ENCODE measurements around the gene ABI3BP. TPM values are rescaled to one million over a fixed set of nuclear protein-coding genes. Genes with fewer than 3 reads are reported as not detected.
"Not testable (repeated sequence)": the region's sequence is repeated elsewhere in the genome, so short reads cannot be mapped to it uniquely, and the experiment has no call there.

The ABI3BP gene
- total and polyA plus RNA-seq, 4 donors, result 5.4 to 49.5 (median 39.3) TPM

DNA sequence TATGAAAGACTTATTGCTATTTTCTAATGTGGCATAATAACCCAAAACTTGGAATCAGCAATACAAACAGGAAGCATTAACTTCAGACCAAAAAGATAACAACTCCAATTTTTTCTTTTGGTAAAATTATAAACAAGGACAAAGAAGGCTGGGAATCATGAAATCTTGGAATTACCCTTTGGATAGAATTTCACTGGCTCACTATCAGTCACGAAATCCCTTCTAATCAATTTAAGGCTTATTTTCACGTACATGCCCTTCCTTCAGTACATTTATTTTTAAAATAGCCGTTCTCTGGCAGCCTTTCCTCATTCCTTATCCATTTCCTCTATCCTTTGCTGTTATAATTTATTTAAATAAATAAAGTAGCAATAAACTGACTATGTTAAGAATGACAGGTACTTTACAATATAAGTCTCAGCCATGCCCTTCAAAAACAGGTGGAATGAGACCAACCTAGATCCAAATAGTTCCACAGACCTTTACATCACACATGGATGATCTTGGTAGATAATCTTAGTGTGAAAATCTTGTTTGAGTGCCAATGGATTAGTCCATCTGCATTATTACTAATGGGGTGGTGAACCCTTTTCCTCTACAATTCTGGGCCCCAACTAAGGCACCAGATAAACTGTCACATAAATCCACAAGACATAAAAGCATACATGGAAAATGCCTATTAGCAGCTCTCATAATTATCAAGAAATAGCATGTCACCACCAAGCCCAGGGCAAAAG lies 38.9 kb downstream of the ABI3BP start:
- Histone ChIP-seq H3K36me3 (ENCODE audit: control insufficient read depth, insufficient read depth, low read length) (no peaks in the 10 kb centered on the region), H3K27me3 (ENCODE audit: control insufficient read depth, insufficient read depth, low read length) (no peaks in the 10 kb centered on the region), H3K27ac (ENCODE audit: low read depth, low read length) (no peak overlapping the region), H3K9me3 (ENCODE audit: control insufficient read depth, insufficient read depth, low read length) (no peaks in the 10 kb centered on the region), H3K4me1 (ENCODE audit: control insufficient read depth, insufficient read depth, low read length) (no peaks in the 10 kb centered on the region), H3K4me3 (ENCODE audit: low read depth, low read length) (no peak overlapping the region)
- DNase-seq (ENCODE audit: low read depth in 4 of 6, low spot score in 6 of 6), result no peak
- WGBS (ENCODE audit: insufficient coverage), result 100% methylated on average over 1 of the region's 3 CpGs

DNA sequence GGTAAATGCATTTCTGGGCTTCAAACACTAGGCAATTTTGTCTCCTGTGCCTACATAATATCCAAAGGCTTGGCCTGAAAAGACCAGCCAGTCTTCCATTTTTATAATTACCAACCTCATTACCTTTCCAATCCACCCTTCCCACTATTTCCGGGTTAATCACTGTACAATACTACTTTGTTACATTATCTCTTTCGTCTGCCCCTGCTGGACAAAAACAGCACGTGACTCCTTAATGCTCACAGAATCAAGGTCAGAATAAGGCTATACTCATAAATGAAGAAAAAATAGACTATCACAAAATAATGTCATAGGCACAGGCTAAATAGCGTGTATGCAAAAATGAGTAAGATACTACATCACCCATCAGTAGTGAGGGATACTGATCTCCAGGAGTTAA lies 40.1 kb downstream of the ABI3BP start:
- no CpG with 5 or more reads among the region's 4 CpGs for WGBS (ENCODE audit: insufficient coverage)
- DNase-seq (ENCODE audit: low read depth in 4 of 6, low spot score in 6 of 6), result no peak
- no peak overlapping the region for H3K4me3 ChIP-seq (ENCODE audit: low read depth, low read length)
- H3K9me3 ChIP-seq (ENCODE audit: control insufficient read depth, insufficient read depth, low read length), result no peaks in the 10 kb centered on the region
- H3K4me1 ChIP-seq (ENCODE audit: control insufficient read depth, insufficient read depth, low read length), result no peaks in the 10 kb centered on the region
- H3K36me3 ChIP-seq (ENCODE audit: control insufficient read depth, insufficient read depth, low read length), result no peaks in the 10 kb centered on the region
- no peak overlapping the region for H3K27ac ChIP-seq (ENCODE audit: low read depth, low read length)
- H3K27me3 ChIP-seq (ENCODE audit: control insufficient read depth, insufficient read depth, low read length), result no peaks in the 10 kb centered on the region

DNA sequence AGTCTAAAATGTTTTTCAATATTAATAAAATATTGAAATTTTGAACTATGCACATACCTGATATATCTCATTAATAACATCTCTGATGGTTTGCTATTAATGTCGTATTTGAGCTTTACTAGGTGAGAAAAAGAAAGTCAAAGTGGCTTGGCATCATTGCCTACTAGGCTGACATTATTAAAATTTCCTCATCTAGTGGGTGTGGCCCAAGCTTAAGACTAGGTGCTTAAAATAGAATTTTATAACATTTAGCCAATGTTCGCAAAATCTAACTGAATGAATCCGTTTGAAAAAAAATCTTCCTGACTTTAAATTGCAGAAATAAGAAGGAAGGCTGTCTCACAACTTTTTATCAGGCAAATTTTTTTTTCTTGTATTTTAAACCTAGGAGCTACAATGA lies 46.1 kb downstream of the ABI3BP start:
- no peak for DNase-seq (ENCODE audit: low read depth in 4 of 6, low spot score in 6 of 6)
- 80% methylated on average over 1 of the region's 3 CpGs for WGBS (ENCODE audit: insufficient coverage)
- H3K9me3 ChIP-seq (ENCODE audit: control insufficient read depth, insufficient read depth, low read length), result no peaks in the 10 kb centered on the region
- H3K4me1 ChIP-seq (ENCODE audit: control insufficient read depth, insufficient read depth, low read length), result no peaks in the 10 kb centered on the region
- no peaks in the 10 kb centered on the region for H3K27me3 ChIP-seq (ENCODE audit: control insufficient read depth, insufficient read depth, low read length)
- no peak overlapping the region for H3K4me3 ChIP-seq (ENCODE audit: low read depth, low read length)
- H3K27ac ChIP-seq (ENCODE audit: low read depth, low read length), result no peak overlapping the region
- no peaks in the 10 kb centered on the region for H3K36me3 ChIP-seq (ENCODE audit: control insufficient read depth, insufficient read depth, low read length)

DNA sequence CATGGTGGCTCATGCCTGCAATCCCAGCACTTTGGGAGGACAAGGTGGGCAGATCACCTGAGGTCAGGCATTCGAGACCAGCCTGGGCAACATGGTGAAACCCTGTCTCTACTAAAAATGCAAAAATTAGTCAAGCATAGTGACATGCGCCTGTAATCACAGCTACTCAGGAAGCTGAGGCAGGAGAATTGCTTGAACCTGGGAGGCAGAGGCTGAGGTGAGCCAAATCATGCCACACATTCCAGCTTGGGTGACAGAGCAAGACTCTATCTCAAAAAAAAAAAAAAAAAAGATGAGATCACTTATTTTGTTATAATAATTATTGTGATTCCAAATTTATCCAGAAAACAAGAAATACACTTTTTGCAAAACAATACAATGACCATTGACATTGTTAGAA lies 47.1 kb downstream of the ABI3BP start:
- 94% methylated on average over 2 of the region's 2 CpGs for WGBS (ENCODE audit: insufficient coverage)
- H3K36me3 ChIP-seq (ENCODE audit: control insufficient read depth, insufficient read depth, low read length); H3K27me3 ChIP-seq (ENCODE audit: control insufficient read depth, insufficient read depth, low read length); H3K9me3 ChIP-seq (ENCODE audit: control insufficient read depth, insufficient read depth, low read length); H3K4me1 ChIP-seq (ENCODE audit: control insufficient read depth, insufficient read depth, low read length); H3K4me3 ChIP-seq (ENCODE audit: low read depth, low read length); DNase-seq (ENCODE audit: low read depth in 4 of 6, low spot score in 6 of 6); H3K27ac ChIP-seq (ENCODE audit: low read depth, low read length): not testable (repeated sequence)

DNA sequence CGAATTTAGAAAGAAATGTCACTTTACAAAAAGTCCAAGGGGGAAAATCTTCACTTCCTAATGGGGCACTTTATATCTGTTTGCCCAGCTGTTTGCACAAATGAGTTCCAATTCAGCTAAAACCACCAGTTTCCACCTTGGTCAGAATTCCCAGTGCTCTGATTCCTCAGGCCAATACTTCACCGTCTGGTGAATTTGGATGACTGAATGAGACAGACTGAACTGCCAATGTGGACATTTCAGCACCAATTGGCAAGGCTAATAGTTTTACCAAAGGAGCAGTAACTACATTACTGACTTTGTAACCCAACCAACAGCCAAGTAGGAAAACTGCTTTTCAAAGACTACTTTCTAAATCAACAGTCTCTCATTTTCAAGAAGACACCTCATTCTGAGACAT lies 51.8 kb downstream of the ABI3BP start:
- no peak overlapping the region for H3K4me3 ChIP-seq (ENCODE audit: low read depth, low read length)
- H3K36me3 ChIP-seq (ENCODE audit: control insufficient read depth, insufficient read depth, low read length), result no peaks in the 10 kb centered on the region
- H3K27ac ChIP-seq (ENCODE audit: low read depth, low read length), result no peak overlapping the region
- H3K9me3 ChIP-seq (ENCODE audit: control insufficient read depth, insufficient read depth, low read length), result no peaks in the 10 kb centered on the region
- 81% methylated on average over 2 of the region's 2 CpGs for WGBS (ENCODE audit: insufficient coverage)
- no peaks in the 10 kb centered on the region for H3K27me3 ChIP-seq (ENCODE audit: control insufficient read depth, insufficient read depth, low read length)
- no peak for DNase-seq (ENCODE audit: low read depth in 4 of 6, low spot score in 6 of 6)
- H3K4me1 ChIP-seq (ENCODE audit: control insufficient read depth, insufficient read depth, low read length), result no peaks in the 10 kb centered on the region

DNA sequence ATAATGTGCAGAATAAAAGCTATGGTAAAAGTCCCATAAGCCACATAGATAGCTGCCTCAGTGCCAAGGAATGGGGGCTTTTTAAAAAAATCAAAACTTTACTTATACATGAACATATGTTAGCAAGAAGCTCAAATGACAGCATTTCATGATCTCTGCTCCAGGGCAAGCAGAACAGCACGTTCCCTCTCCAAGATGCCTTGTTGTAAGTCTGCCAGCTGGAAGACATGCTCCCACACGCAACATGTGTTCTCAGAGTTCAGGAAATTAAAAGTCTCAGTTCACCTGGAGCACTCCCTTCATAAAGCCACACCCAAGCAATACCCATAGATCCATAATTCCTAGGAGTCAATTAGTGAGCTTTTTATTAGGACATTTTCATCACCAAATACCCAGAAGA lies 52.2 kb downstream of the ABI3BP start:
- WGBS (ENCODE audit: insufficient coverage), result 100% methylated on average over 2 of the region's 2 CpGs
- peak in 1 of 6 donors; percentile 44 for DNase-seq (ENCODE audit: low read depth in 4 of 6, low spot score in 6 of 6)
- Histone ChIP-seq H3K36me3 (ENCODE audit: control insufficient read depth, insufficient read depth, low read length) (no peaks in the 10 kb centered on the region), H3K27ac (ENCODE audit: low read depth, low read length) (no peak overlapping the region), H3K4me3 (ENCODE audit: low read depth, low read length) (no peak overlapping the region), H3K4me1 (ENCODE audit: control insufficient read depth, insufficient read depth, low read length) (no peaks in the 10 kb centered on the region), H3K9me3 (ENCODE audit: control insufficient read depth, insufficient read depth, low read length) (no peaks in the 10 kb centered on the region), H3K27me3 (ENCODE audit: control insufficient read depth, insufficient read depth, low read length) (no peaks in the 10 kb centered on the region)

DNA sequence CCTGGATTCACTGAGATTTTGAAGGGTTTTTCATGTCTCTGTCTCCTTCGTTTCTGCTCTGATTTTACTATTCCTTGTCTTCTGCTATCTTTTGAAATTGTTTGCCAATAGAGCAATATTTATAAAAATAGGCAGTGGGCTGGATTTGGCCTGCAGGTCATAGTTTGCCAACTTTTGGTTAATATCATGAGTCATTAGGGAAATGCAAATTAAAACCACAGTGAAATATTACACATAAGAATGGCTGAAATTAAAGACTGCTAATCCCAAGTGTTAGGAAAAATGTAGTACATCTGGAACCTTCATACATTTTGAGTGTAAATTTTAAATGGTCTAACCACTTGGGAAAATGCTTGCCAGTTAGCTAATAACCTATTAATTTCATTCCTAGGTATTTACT lies 56.3 kb downstream of the ABI3BP start:
- H3K4me1 ChIP-seq (ENCODE audit: control insufficient read depth, insufficient read depth, low read length), result no peaks in the 10 kb centered on the region
- H3K27me3 ChIP-seq (ENCODE audit: control insufficient read depth, insufficient read depth, low read length), result no peaks in the 10 kb centered on the region
- no CpG with 5 or more reads among the region's 1 CpG for WGBS (ENCODE audit: insufficient coverage)

DNA sequence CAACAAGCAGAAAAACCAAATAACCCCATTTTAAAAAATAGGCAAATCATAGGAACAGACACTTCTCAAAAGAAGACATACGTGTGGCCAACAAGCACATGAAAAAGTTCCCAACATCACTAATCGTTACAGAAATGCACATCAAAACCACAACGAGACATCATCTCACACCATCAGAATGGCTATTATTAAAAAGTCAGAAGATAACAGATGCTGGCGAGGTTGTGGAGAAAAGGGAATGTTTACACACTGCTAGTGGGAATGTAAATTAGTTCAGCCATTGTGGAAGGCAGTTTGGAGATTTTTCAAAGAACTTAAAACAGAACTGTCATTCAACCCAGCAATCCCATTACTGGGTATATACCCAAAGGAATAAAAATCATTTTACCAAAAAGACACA lies 60.7 kb downstream of the ABI3BP start:
- no CpG with 5 or more reads among the region's 4 CpGs for WGBS (ENCODE audit: insufficient coverage)
- Histone ChIP-seq H3K27me3 (ENCODE audit: control insufficient read depth, insufficient read depth, low read length) (no peaks in the 10 kb centered on the region), H3K4me3 (ENCODE audit: low read depth, low read length) (no peak overlapping the region), H3K4me1 (ENCODE audit: control insufficient read depth, insufficient read depth, low read length) (no peaks in the 10 kb centered on the region), H3K36me3 (ENCODE audit: control insufficient read depth, insufficient read depth, low read length) (no peaks in the 10 kb centered on the region), H3K9me3 (ENCODE audit: control insufficient read depth, insufficient read depth, low read length) (no peaks in the 10 kb centered on the region), H3K27ac (ENCODE audit: low read depth, low read length) (no peak overlapping the region)
- no peak for DNase-seq (ENCODE audit: low read depth in 4 of 6, low spot score in 6 of 6)

More for the DNA sequence above, 56.3 kb downstream of the ABI3BP start:
- no peak for DNase-seq (ENCODE audit: low read depth in 4 of 6, low spot score in 6 of 6)
- Histone ChIP-seq H3K9me3 (ENCODE audit: control insufficient read depth, insufficient read depth, low read length) (no peaks in the 10 kb centered on the region), H3K4me3 (ENCODE audit: low read depth, low read length) (no peak overlapping the region), H3K36me3 (ENCODE audit: control insufficient read depth, insufficient read depth, low read length) (no peaks in the 10 kb centered on the region), H3K27ac (ENCODE audit: low read depth, low read length) (no peak overlapping the region)

DNA sequence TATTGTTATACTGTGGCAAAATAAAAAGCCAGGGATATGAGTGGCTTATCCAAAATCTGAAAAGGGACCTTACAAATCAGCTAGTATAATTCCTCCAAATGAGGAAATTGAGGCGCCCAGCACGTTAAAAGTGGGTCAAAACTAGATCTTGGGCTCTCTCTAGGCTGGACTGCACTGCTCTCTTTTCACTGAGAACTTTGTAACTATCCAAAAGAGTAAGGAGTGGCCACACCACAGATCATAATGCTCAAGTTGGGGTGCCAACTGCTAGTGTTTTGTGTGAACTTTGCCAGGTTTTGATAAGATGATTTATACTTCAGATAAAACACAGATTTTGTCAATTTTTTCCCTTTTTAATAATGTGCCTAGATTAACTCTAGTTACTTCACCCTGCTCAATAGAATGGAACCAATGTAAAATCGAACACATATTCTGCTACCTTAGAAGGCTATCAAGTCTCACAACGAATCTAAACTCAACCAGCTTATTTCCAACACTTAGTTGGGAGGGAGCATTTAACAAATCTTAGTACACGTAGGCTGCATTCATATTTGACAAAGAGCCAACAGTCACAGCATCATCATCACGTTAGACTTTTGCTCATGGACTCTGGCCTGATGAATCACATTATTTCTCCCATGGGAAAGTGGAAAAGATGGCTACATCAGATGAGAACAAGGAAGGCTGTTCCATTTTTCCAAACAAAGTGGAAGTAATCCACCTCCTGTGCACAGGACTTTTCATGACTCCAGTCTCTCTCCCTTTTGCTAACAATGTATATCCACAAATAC lies 64.4 kb downstream of the ABI3BP start:
- Histone ChIP-seq H3K27me3 (ENCODE audit: control insufficient read depth, insufficient read depth, low read length) (no peaks in the 10 kb centered on the region), H3K4me3 (ENCODE audit: low read depth, low read length) (no peak overlapping the region), H3K27ac (ENCODE audit: low read depth, low read length) (no peak overlapping the region), H3K36me3 (ENCODE audit: control insufficient read depth, insufficient read depth, low read length) (no peaks in the 10 kb centered on the region), H3K4me1 (ENCODE audit: control insufficient read depth, insufficient read depth, low read length) (no peaks in the 10 kb centered on the region), H3K9me3 (ENCODE audit: control insufficient read depth, insufficient read depth, low read length) (no peaks in the 10 kb centered on the region)
- DNase-seq (ENCODE audit: low read depth in 4 of 6, low spot score in 6 of 6), result no peak
- 80% methylated on average over 2 of the region's 6 CpGs for WGBS (ENCODE audit: insufficient coverage)

DNA sequence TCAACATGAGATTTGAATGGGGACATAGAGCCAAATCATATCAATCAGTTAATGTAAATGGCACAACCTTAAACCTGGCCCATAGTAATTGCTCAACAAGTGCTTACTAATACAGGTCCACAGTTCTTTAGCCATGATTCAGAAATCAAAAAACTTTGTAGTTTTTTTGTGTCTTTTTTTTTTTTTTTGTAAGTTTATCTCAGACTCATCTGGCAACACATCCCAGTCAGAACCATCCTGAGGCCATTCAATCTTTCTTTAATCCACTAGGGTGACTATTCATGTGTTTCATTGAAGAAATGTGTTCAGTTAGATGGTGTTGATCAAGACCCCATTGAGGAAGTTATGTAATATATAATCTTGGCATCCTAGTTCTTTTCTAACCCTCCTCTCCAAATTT lies 65.4 kb downstream of the ABI3BP start:
- no peak for DNase-seq (ENCODE audit: low read depth in 4 of 6, low spot score in 6 of 6)
- H3K27me3 ChIP-seq (ENCODE audit: control insufficient read depth, insufficient read depth, low read length), result no peaks in the 10 kb centered on the region
- H3K9me3 ChIP-seq (ENCODE audit: control insufficient read depth, insufficient read depth, low read length), result no peaks in the 10 kb centered on the region
- H3K4me3 ChIP-seq (ENCODE audit: low read depth, low read length), result no peak overlapping the region
- H3K36me3 ChIP-seq (ENCODE audit: control insufficient read depth, insufficient read depth, low read length), result no peaks in the 10 kb centered on the region
- no peaks in the 10 kb centered on the region for H3K4me1 ChIP-seq (ENCODE audit: control insufficient read depth, insufficient read depth, low read length)
- no peak overlapping the region for H3K27ac ChIP-seq (ENCODE audit: low read depth, low read length)

All from spinal cord (tissue), 10 donors.